IPS DF 19.7 (cell line): ENCODE results near the gene NRAP.

ENCODE experiments used
- DNase-seq: peaks from one replicate; pipeline ENCODE4 v3.0.0-alpha.2; 2013; ENCODE audit warnings: low read depth, low spot score

NRAP gene

GRCh38 chr10:113643183-113643582, 20.7 kb downstream of the NRAP start:
- no peak for DNase-seq

- DNase-seq: no peak
Observed at GRCh38 chr10:113641702-113642101, 22.1 kb downstream of the NRAP start.

GRCh38 chr10:113639966-113640365, 23.9 kb downstream of the NRAP start:
- no peak for DNase-seq

- DNase-seq: no peak
Observed at GRCh38 chr10:113631684-113632367, 32.0 kb downstream of the NRAP start.

- DNase-seq: no peak
Observed at GRCh38 chr10:113630929-113631533, 32.8 kb downstream of the NRAP start.

GRCh38 chr10:113628607-113629153, 35.2 kb downstream of the NRAP start:
- DNase-seq: no peak

- DNase-seq: no peak
Observed at GRCh38 chr10:113627836-113628235, 36.0 kb downstream of the NRAP start.

GRCh38 chr10:113626809-113627355, 37.0 kb downstream of the NRAP start:
- no peak for DNase-seq

GRCh38 chr10:113625461-113626186, 38.2 kb downstream of the NRAP start:
- no peak for DNase-seq

- DNase-seq: no peak
Observed at GRCh38 chr10:113622831-113623230, 41.0 kb downstream of the NRAP start.

- no peak for DNase-seq
Observed at GRCh38 chr10:113621799-113622198, 42.0 kb downstream of the NRAP start.

- no peak for DNase-seq
Observed at GRCh38 chr10:113620936-113621335, 42.9 kb downstream of the NRAP start.

- DNase-seq: no peak
Observed at GRCh38 chr10:113620511-113620910, 43.3 kb downstream of the NRAP start.

- DNase-seq: no peak
Observed at GRCh38 chr10:113619401-113619800, 44.4 kb downstream of the NRAP start.

GRCh38 chr10:113618338-113618737, 45.5 kb downstream of the NRAP start:
- DNase-seq: no peak

- DNase-seq: no peak
Observed at GRCh38 chr10:113617086-113617485, 46.8 kb downstream of the NRAP start.

- no peak for DNase-seq
Observed at GRCh38 chr10:113616244-113617074, 47.4 kb downstream of the NRAP start.

- DNase-seq: no peak
Observed at GRCh38 chr10:113613977-113614690, 49.7 kb downstream of the NRAP start.

- DNase-seq: no peak
Observed at GRCh38 chr10:113613427-113613826, 50.4 kb downstream of the NRAP start.

GRCh38 chr10:113612154-113612553, 51.7 kb downstream of the NRAP start:
- DNase-seq: no peak
